OCI-LY1 (cell line): Measurements from ENCODE around the gene IFNA6.

Source experiments
- H2AFZ ChIP-seq: fragments of 200-600 bp; sonication (generic), shearing (Covaris generic); 2 replicates; pipeline ENCODE4 v1.6.0; 2014; ENCODE audit warnings: antibody characterized with exemption, mild to moderate bottlenecking, low read length
- H3F3A ChIP-seq: fragments of 200-600 bp; sonication (generic), shearing (Covaris generic); 2 replicates; pipeline ENCODE4 v1.6.0; 2014; ENCODE audit warnings: mild to moderate bottlenecking, antibody characterized with exemption, low read length, moderate library complexity; ENCODE audit not compliant: insufficient read depth
- H3K27ac ChIP-seq: fragments of 200-600 bp; sonication (generic); 2 replicates; pipeline ENCODE4 v1.5.1; 2014; ENCODE audit warnings: low read length, mixed run types, mild to moderate bottlenecking, low read depth; ENCODE audit not compliant: poor library complexity, severe bottlenecking
- H3K27me3 ChIP-seq: fragments of 200-600 bp; sonication (generic); 2 replicates; pipeline ENCODE4 v1.6.0; 2014; ENCODE audit warnings: antibody characterized with exemption, mild to moderate bottlenecking, low read length, moderate library complexity; ENCODE audit not compliant: insufficient read depth
- H3K36me3 ChIP-seq: fragments of 200-600 bp; sonication (generic); 2 replicates; pipeline ENCODE4 v1.6.1; 2014; ENCODE audit warnings: mild to moderate bottlenecking, antibody characterized with exemption, low read length, moderate library complexity, mixed read lengths; ENCODE audit not compliant: insufficient read depth
- H3K4me1 ChIP-seq: fragments of 200-600 bp; sonication (generic); 2 replicates; pipeline ENCODE4 v1.5.1; 2014; ENCODE audit warnings: mild to moderate bottlenecking, low read length, moderate library complexity; ENCODE audit not compliant: insufficient read depth, severe bottlenecking
- H3K4me2 ChIP-seq: fragments of 200-600 bp; sonication (generic), shearing (Covaris generic); 2 replicates; pipeline ENCODE4 v1.6.1; 2014; ENCODE audit warnings: low read length
- H3K4me3 ChIP-seq: fragments of 200-600 bp; sonication (generic); 2 replicates; pipeline ENCODE4 v1.5.1; 2014; ENCODE audit warnings: low read length, low read depth, mild to moderate bottlenecking, mixed read lengths; ENCODE audit not compliant: poor library complexity, severe bottlenecking
- H3K79me2 ChIP-seq: fragments of 200-600 bp; shearing (Covaris generic); 2 replicates; pipeline ENCODE4 v1.6.1; 2016; ENCODE audit warnings: mixed run types, low read length, mixed read lengths; ENCODE audit not compliant: insufficient read depth
- H3K9ac ChIP-seq: fragments of 200-600 bp; sonication (generic), shearing (Covaris generic); 2 replicates; pipeline ENCODE4 v1.6.1; 2014; ENCODE audit warnings: mild to moderate bottlenecking, low read length, mixed read lengths
- H3K9me2 ChIP-seq: fragments of 200-600 bp; sonication (generic), shearing (Covaris generic); 2 replicates; pipeline ENCODE4 v1.6.1; 2014; ENCODE audit warnings: low read depth, mild to moderate bottlenecking, low read length, mixed read lengths
- H3K9me3 ChIP-seq: fragments of 200-600 bp; shearing (Covaris generic); 2 replicates; pipeline ENCODE4 v1.6.1; 2014; ENCODE audit warnings: low read length, mixed read lengths
- H4K20me1 ChIP-seq: fragments of 200-600 bp; sonication (generic), shearing (Covaris generic); 2 replicates; pipeline ENCODE4 v1.6.0; 2016; ENCODE audit warnings: mild to moderate bottlenecking, low read length; ENCODE audit not compliant: insufficient read depth
- CTCF ChIP-seq: fragments of 200-600 bp; sonication (generic), shearing (Covaris generic); IDR thresholded peaks from 2 replicates; pipeline ENCODE4 v1.5.1; 2017; ENCODE audit warnings: mild to moderate bottlenecking, antibody characterized with exemption, low read length, moderate library complexity, mixed read lengths
- EZH2 ChIP-seq: fragments of 200-600 bp; sonication (generic), shearing (Covaris generic); IDR thresholded peaks from 2 replicates; pipeline ENCODE4 v1.8.0; 2017; ENCODE audit warnings: borderline replicate concordance, mixed run types, mild to moderate bottlenecking, antibody characterized with exemption, low read length, moderate library complexity, mixed read lengths

Gene IFNA6

GRCh38 chr9:21362287-21362686 lies 11.6 kb upstream of the IFNA6 start:
- H3K27ac ChIP-seq = no peak overlapping the region
- no peak overlapping the region for H3K4me3 ChIP-seq
- H3K9me3 ChIP-seq = no peaks in the 10 kb centered on the region
- H3K9me2 ChIP-seq = no peaks in the 10 kb centered on the region
- no peak overlapping the region for H3K9ac ChIP-seq
- no peaks in the 10 kb centered on the region for H3K79me2 ChIP-seq
- TF ChIP-seq CTCF = no peak
- no peak for TF ChIP-seq EZH2
- H2AFZ ChIP-seq = no peak overlapping the region
- H3K4me1 ChIP-seq = no peaks in the 10 kb centered on the region
- no peaks in the 10 kb centered on the region for H3F3A ChIP-seq
- H3K4me2 ChIP-seq = no peak overlapping the region
- no peaks in the 10 kb centered on the region for H3K36me3 ChIP-seq
- H3K27me3 ChIP-seq = no peaks in the 10 kb centered on the region
- H4K20me1 ChIP-seq = no peaks in the 10 kb centered on the region

GRCh38 chr9:21357479-21358460 lies 7.1 kb upstream of the IFNA6 start:
- TF ChIP-seq EZH2 (no peak), CTCF (no peak)
- Histone ChIP-seq H3K9me2 (no peaks in the 10 kb centered on the region), H2AFZ (no peak overlapping the region)

GRCh38 chr9:21348430-21348970 lies 2.2 kb downstream of the IFNA6 start:
- Histone ChIP-seq H3K9me2 (no peaks in the 10 kb centered on the region), H2AFZ (no peak overlapping the region), H3K4me2 (no peak overlapping the region), H3K27ac (no peak overlapping the region), H3F3A (no peaks in the 10 kb centered on the region), H3K36me3 (no peaks in the 10 kb centered on the region), H3K4me1 (no peaks in the 10 kb centered on the region), H3K4me3 (no peak overlapping the region), H3K9ac (no peak overlapping the region), H3K79me2 (no peaks in the 10 kb centered on the region), H3K9me3 (peaks cover 4% of the 10 kb centered on the region; the same call in 1 of the 2 replicates), H3K27me3 (no peaks in the 10 kb centered on the region), H4K20me1 (no peaks in the 10 kb centered on the region)
- no peak for TF ChIP-seq EZH2
- TF ChIP-seq CTCF = no peak

More at GRCh38 chr9:21357479-21358460, 7.1 kb upstream of the IFNA6 start:
- H3K4me1 ChIP-seq = no peaks in the 10 kb centered on the region
- no peak overlapping the region for H3K27ac ChIP-seq
- no peak overlapping the region for H3K4me2 ChIP-seq
- no peaks in the 10 kb centered on the region; the same call in 1 of the 2 replicates for H3K27me3 ChIP-seq
- H3F3A ChIP-seq = no peaks in the 10 kb centered on the region
- no peaks in the 10 kb centered on the region for H3K36me3 ChIP-seq
- no peak overlapping the region for H3K9ac ChIP-seq
- no peak overlapping the region for H3K4me3 ChIP-seq
- H3K79me2 ChIP-seq = no peaks in the 10 kb centered on the region
- H4K20me1 ChIP-seq = no peaks in the 10 kb centered on the region
- H3K9me3 ChIP-seq = no peaks in the 10 kb centered on the region
